Parathyroid adenoma (tissue), 2 donors: ENCODE measurements around the gene PRSS21.

Experiments used
- H2AFZ ChIP-seq: fragments of 300-600 bp; sonication (generic); one replicate; pipeline ENCODE4 v1.7.0; 2017; ENCODE audit warnings: antibody characterized with exemption, mild to moderate bottlenecking
- H3K27ac ChIP-seq: fragments of 300-600 bp; sonication (generic); one replicate; pipeline ENCODE4 v1.7.0; 2017
- H3K27me3 ChIP-seq: fragments of 300-600 bp; sonication (generic); one replicate; pipeline ENCODE4 v1.7.0; 2017; ENCODE audit warnings: low read length; ENCODE audit not compliant: control insufficient read depth, insufficient read depth
- H3K36me3 ChIP-seq: fragments of 300-600 bp; sonication (generic); one replicate; pipeline ENCODE4 v1.7.0; 2017; ENCODE audit warnings: low read length; ENCODE audit not compliant: control insufficient read depth, insufficient read depth
- H3K4me1 ChIP-seq: fragments of 300-600 bp; sonication (generic); one replicate; pipeline ENCODE4 v1.7.0; 2017; ENCODE audit warnings: control low read depth
- H3K4me2 ChIP-seq: fragments of 300-600 bp; sonication (generic); one replicate; pipeline ENCODE4 v1.7.0; 2017; ENCODE audit warnings: low read length
- H3K4me3 ChIP-seq: fragments of 300-600 bp; sonication (generic); one replicate; pipeline ENCODE4 v1.7.0; 2017; ENCODE audit warnings: low read depth, low read length
- H3K79me2 ChIP-seq: fragments of 300-600 bp; sonication (generic); one replicate; pipeline ENCODE4 v1.7.0; 2017; ENCODE audit warnings: control low read depth
- H3K9ac ChIP-seq: fragments of 300-600 bp; sonication (generic); one replicate; pipeline ENCODE4 v1.7.0; 2017; ENCODE audit warnings: mild to moderate bottlenecking
- H3K9me3 ChIP-seq: fragments of 300-600 bp; sonication (generic); one replicate; pipeline ENCODE4 v1.7.0; 2017; ENCODE audit warnings: low read length; ENCODE audit not compliant: control insufficient read depth
- TF ChIP-seq, protein P1 (sequence below): fragments of 300-600 bp; sonication (generic); IDR thresholded peaks from one replicate; pipeline ENCODE4 v1.7.0; 2017; ENCODE audit warnings: antibody characterized with exemption, mild to moderate bottlenecking
- donor health status: primary hyperparathyroidism.

PRSS21 gene

DNA sequence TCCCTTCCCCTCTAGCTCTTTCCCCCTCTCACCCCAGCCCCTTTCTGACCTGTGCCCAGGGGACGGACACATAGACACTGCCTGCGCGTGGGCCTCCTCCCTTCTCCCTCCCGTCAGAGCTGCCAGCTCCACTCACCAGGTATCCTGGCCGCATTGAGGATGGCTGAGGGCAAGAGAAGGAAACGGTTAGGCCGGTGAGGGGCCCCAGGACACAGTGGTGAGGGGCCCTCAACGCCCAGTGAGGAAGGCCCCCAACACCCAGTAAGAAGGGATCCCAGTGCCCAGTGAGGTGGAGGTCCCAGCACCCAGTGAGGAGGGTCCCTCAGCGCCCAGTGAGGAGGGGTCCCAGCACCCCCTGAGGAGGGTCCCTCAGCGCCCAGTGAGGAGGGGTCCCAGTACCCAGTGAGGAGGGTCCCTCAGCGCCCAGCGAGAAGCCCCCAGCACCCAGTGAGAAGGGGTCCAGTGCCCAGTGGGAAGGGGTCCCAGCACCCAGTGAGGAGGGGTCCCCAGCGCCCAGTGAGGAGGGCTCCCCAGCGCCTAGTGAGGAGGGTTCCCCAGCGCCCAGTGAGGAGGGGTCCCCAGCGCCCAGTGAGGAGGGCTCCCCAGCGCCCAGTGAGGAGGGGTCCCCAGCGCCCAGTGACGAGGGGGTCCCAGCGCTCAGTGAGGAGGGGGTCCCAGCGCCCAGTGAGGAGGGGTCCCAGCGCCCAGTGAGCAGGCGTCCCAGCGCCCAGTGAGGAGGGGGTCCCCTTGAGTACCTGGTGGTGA, 39.8 kb downstream of the PRSS21 start:
- Histone ChIP-seq H3K4me1 (peaks cover 4% of the 10 kb centered on the region), H3K4me3 (peak overlapping the region; percentile 86), H3K9me3 (no peaks in the 10 kb centered on the region), H3K27ac (peak overlapping the region; percentile 99), H3K9ac (no peak overlapping the region), H2AFZ (no peak overlapping the region), H3K79me2 (no peaks in the 10 kb centered on the region), H3K27me3 (no peaks in the 10 kb centered on the region), H3K4me2 (peak overlapping the region; percentile 63), H3K36me3 (no peaks in the 10 kb centered on the region)
- TF ChIP-seq, protein P1, sequence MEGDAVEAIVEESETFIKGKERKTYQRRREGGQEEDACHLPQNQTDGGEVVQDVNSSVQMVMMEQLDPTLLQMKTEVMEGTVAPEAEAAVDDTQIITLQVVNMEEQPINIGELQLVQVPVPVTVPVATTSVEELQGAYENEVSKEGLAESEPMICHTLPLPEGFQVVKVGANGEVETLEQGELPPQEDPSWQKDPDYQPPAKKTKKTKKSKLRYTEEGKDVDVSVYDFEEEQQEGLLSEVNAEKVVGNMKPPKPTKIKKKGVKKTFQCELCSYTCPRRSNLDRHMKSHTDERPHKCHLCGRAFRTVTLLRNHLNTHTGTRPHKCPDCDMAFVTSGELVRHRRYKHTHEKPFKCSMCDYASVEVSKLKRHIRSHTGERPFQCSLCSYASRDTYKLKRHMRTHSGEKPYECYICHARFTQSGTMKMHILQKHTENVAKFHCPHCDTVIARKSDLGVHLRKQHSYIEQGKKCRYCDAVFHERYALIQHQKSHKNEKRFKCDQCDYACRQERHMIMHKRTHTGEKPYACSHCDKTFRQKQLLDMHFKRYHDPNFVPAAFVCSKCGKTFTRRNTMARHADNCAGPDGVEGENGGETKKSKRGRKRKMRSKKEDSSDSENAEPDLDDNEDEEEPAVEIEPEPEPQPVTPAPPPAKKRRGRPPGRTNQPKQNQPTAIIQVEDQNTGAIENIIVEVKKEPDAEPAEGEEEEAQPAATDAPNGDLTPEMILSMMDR: no peak

DNA sequence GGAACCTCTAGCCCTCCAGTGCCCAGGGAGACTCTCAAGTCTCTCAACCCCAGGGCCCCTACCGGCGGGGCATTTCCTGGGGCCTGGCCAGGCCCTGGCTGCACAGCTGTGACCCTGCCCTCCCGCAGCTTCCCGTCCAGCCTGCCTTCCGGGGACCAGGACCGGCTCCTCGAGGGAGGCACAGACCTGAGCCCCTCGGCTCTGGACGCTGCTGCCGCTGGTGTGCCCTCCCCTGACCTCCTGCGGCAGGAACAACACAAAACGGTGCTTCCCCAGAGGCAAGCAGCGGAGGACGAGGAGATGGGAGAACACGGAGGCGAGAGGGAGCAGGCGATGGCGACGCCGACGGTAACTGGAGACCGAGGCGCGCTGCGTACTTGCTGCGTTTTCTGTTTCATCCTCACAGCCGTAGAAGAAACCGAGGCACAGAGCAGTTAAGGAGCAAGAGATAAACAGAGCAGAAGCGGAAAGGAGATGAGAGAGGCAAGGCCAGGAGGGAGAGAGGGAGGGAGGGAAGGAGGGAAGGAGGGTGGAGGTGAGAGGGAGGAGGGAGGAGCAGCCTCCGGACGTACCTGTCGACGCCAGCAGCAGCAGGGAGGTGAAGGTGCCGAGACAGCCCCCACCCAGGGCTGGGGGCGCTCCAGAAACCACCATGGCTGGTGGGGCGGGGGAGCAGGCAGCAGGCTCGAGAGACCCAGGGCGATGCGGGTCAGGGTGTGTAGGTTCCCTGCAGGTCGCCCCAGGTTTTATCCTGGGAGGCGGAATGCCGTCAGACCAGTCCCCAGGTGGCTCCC, 40.6 kb downstream of the PRSS21 start, which contains the start of gene PRSS22:
Gene PRSS22, minus strand, starts transcription at position 720 of the 794 bp plus-strand sequence. Its CDS starts 66 bp downstream, at position 654.
- peak within 1 kb of the TSS; percentile 98 for H2AFZ ChIP-seq
- peak within 1 kb of the TSS; percentile 77 for H3K9ac ChIP-seq
- TF ChIP-seq, protein P1: no peak
- no peaks in the 10 kb centered on the region for H3K36me3 ChIP-seq
- peak within 1 kb of the TSS; percentile 99 for H3K27ac ChIP-seq
- H3K4me3 ChIP-seq: peak within 1 kb of the TSS; percentile 86
- H3K9me3 ChIP-seq: no peaks in the 10 kb centered on the region
- peak within 1 kb of the TSS; percentile 63 for H3K4me2 ChIP-seq
- no peaks in the 10 kb centered on the region for H3K27me3 ChIP-seq
- H3K79me2 ChIP-seq: no peaks in the 10 kb centered on the region
- H3K4me1 ChIP-seq: peaks cover 4% of the 10 kb centered on the region

DNA sequence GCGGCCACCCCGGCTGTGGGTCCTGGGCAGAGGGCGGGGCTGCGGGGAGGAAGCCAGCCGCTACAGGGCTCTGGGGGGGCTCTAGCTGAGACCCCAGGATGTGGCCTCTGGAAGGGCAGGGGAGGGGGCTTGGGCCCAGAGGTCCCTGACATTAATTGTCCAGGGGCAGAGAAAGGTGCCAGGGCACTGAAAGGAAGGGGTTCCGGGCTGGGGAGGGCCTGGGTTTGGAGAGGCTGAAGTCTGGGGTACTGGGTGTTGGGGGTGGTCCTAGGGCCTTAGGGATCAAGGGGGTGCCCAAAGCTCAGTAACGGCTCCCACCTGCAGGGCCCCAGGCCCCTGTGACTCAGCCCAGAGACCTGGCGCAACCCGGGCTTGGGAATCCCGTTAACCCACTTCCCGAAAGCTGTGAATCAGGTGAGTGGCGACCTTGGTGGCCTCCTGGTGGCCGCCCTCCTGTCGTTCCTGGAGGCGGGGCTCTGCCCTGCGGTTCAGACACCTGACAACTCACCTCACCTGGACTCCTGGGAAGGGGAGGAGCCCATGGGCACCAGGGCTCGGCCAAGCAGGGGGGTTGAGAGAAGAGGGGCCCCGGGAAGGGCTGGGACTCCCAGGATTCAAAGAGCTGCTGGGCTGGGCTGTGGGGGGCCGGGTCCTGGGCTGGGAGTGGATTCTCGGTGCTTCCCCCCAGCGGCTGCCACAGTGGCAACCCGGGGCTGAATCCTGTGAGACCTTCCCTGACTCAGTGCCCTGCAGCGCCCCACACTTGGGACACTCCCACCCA, 41.4 kb downstream of the PRSS21 start:
- Histone ChIP-seq H3K9ac (peak overlapping the region; percentile 77), H3K4me3 (peak overlapping the region; percentile 86), H3K27me3 (no peaks in the 10 kb centered on the region), H2AFZ (peak overlapping the region; percentile 98), H3K36me3 (no peaks in the 10 kb centered on the region), H3K4me1 (peaks cover 4% of the 10 kb centered on the region), H3K27ac (peak overlapping the region; percentile 99), H3K9me3 (no peaks in the 10 kb centered on the region), H3K4me2 (peak overlapping the region; percentile 63), H3K79me2 (no peaks in the 10 kb centered on the region)
- TF ChIP-seq, protein P1: peak; percentile 44

DNA sequence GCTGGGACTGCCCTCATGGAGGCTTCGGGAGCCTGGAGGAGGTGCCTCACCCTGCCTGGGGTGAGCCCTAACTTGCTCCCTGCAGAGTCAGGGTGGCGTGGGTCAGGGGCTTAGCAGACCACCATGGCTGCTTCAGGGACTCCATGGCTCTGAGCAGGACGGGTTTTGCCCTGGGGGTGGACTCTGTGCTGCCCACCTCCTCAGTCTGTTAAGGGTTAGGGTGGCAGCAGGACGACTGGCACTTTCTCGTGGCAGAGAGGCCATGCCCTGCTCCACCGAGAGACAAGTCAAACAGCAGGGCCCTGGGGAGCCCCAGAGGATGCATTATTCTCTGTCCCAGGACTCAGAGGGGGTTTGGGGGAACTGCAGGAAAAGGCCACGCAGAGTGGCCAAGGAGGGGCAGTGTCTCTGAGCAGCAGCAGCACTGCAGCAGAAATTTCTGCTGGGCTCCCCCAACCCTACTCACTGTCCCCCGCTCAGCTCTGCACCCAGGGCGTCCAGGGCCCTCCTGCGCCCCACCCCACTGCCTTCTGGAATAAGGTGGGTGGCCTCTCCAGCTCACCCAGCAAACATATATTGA, 42.7 kb downstream of the PRSS21 start:
- Histone ChIP-seq H3K4me3 (no peak overlapping the region), H3K9me3 (no peaks in the 10 kb centered on the region)
- TF ChIP-seq, protein P1: no peak

More for the DNA sequence above, 42.7 kb downstream of the PRSS21 start:
- Histone ChIP-seq H3K9ac (no peak overlapping the region), H3K4me2 (no peak overlapping the region), H3K4me1 (peaks cover 4% of the 10 kb centered on the region), H3K27me3 (no peaks in the 10 kb centered on the region), H3K79me2 (no peaks in the 10 kb centered on the region), H2AFZ (no peak overlapping the region), H3K36me3 (no peaks in the 10 kb centered on the region), H3K27ac (no peak overlapping the region)
